ENCODE results near the gene KCNG2.

The KCNG2 gene

DNA sequence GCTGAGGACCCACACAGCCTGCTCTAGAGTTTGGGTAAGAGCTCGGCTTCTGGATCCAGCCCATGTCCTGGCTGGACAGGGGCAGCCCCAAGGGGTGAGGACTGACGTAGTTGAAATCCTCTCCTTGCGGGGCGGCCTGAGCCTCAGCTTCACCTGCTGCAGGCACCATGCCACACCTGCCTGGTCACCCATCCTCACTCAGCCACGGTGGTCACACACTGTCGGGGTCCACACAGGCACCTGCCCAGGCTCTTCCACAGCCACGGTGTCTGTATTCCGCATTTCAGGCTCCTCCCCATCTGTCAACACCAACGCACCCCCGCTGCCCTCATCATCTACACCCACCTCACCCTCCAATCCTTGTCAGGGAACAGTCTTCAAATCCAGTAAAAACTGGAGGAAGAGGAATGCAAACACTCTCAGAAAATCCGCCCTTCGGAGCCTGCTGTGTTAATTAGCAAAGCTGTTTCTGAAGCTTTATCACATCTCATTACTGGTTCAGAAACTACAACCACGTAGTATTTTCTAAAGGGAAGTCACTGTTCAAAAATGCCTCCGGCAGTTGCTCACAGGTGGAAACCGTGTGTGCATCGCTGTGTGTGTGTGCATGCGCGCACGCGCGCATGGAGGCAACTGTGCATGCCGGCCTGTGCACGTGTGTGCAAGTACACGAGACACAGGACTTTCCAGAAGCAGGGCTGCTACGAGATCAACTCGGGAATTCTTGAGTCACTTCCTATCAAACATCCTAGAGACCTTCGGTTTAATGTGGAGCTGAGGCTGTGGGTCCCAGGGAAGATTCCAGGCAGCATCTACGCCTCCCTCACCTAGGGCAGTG, 115.5 kb downstream of the KCNG2 start:
- Histone ChIP-seq H3K27me3 (ENCODE audit: insufficient read depth, low read length) (no peaks in the 10 kb centered on the region), H3K79me2 (ENCODE audit: control insufficient read depth, insufficient read depth, low read length, unreplicated experiment) (no peaks in the 10 kb centered on the region), H3K27ac (ENCODE audit: low read depth, low read length) (no peak overlapping the region), H3K4me3 (ENCODE audit: low read depth, low read length) (no peak overlapping the region), H2AFZ (ENCODE audit: low read length, unreplicated experiment) (no peak overlapping the region), H3K4me1 (ENCODE audit: control insufficient read depth, insufficient read depth, low read length, unreplicated experiment) (no peaks in the 10 kb centered on the region), H3K36me3 (ENCODE audit: insufficient read depth, low read length) (peaks cover 33% of the 10 kb centered on the region; the same call in 1 of the 2 replicates)

DNA sequence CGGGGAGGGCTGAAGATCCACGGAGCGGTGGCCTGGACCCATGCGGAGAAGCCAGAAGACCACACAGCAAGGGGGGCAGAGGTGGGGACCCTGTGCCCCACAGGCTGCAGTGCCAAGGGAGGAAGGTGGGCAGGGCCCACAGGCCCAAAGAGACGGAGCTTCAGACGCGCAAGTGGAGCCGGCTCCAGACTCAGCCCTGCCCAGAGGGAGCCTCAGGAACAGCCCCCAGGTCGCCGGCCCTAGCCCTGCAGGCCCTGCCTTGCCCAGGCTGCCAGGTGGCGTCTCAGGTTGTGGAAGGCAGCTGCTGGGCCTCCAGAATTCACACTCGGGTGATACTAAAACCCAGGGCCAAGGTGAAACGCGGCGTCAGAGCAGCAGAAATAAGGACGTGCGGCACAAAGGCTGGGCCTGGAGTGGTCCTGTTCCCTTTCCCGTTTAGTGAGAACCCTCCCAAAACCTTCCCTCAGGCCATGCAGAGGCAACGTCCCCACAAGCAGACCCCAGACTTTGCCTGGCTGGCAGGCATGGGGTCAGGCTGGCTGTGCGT, 116.9 kb downstream of the KCNG2 start:
- H3K4me1 ChIP-seq (ENCODE audit: control insufficient read depth, insufficient read depth, low read length, unreplicated experiment) = no peaks in the 10 kb centered on the region
- no peak overlapping the region for H2AFZ ChIP-seq (ENCODE audit: low read length, unreplicated experiment)
- H3K79me2 ChIP-seq (ENCODE audit: control insufficient read depth, insufficient read depth, low read length, unreplicated experiment) = no peaks in the 10 kb centered on the region
- no peaks in the 10 kb centered on the region for H3K27me3 ChIP-seq (ENCODE audit: insufficient read depth, low read length)
- H3K27ac ChIP-seq (ENCODE audit: low read depth, low read length) = no peak overlapping the region
- peaks cover 35% of the 10 kb centered on the region; the same call in 1 of the 2 replicates for H3K36me3 ChIP-seq (ENCODE audit: insufficient read depth, low read length)
- H3K4me3 ChIP-seq (ENCODE audit: low read depth, low read length) = no peak overlapping the region

DNA sequence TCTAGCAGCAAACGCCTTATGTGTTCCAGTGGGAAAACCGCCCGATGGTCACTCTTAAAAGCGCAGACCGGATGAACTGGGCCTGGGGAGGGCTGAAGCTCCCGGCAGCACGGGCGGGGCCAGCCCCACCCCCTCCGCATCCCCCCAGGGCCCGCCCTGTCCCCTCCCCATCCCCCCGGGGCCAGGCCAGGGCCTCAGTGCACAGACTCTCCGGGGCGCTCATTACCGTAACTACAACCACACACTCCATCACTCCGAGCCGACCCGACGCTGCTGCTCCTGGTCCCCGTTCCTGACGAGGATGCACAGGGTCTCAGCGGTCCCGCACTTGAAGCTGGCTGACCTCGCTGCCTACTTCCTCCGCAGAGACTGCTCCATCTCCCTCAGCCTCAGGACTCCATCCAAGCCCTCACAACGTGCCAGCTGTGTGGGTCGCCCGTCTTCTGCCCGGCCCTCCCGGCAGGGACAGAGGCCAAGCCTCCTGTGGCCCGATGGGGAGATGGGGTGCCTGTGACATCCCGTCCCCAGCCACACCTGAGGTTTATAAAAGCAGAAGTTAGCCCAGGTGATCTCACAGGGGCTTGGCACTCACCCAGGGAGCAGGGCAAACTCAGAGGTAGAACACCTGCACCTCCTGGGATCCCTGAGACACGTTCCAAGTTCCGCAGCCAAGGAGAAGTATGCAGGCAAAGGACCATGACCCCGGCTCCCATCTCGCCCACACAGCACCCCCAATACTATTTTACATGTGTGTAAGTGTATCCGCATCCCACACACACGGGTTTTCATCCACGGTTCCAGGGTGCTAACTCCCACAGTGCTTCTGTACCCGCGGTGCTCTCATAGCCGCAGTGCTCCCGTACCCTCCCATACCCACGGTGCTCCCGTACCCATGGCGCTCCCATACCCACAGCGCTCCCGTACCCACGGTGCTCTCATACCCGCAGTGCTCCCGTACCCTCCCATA, 117.7 kb downstream of the KCNG2 start:
- no peaks in the 10 kb centered on the region for H3K79me2 ChIP-seq (ENCODE audit: control insufficient read depth, insufficient read depth, low read length, unreplicated experiment)
- H3K4me1 ChIP-seq (ENCODE audit: control insufficient read depth, insufficient read depth, low read length, unreplicated experiment) = no peaks in the 10 kb centered on the region
- H3K4me3 ChIP-seq (ENCODE audit: low read depth, low read length) = no peak overlapping the region
- peaks cover 35% of the 10 kb centered on the region; the same call in 1 of the 2 replicates for H3K36me3 ChIP-seq (ENCODE audit: insufficient read depth, low read length)
- H3K27me3 ChIP-seq (ENCODE audit: insufficient read depth, low read length) = no peaks in the 10 kb centered on the region
- H3K27ac ChIP-seq (ENCODE audit: low read depth, low read length) = no peak overlapping the region
- H2AFZ ChIP-seq (ENCODE audit: low read length, unreplicated experiment) = no peak overlapping the region

DNA sequence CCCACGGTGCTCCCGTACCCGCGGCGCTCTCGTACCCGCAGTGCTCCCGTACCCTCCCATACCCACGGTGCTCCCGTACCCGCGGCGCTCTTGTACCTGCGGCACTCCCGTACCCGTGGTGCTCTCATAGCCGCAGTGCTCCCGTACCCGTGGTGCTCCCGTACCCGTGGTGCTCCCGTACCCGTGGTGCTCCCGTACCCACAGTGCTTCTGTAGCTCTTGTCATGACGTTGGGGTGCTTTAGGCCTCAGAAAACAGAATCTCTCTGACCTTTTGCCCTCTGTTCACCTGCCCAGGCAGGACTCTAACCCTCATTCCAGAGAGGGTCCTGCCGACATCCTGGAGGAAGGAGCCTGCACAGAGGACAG, 118.4 kb downstream of the KCNG2 start:
- Histone ChIP-seq H3K4me1 (ENCODE audit: control insufficient read depth, insufficient read depth, low read length, unreplicated experiment) (no peaks in the 10 kb centered on the region), H3K4me3 (ENCODE audit: low read depth, low read length) (no peak overlapping the region), H3K27me3 (ENCODE audit: insufficient read depth, low read length) (no peaks in the 10 kb centered on the region), H2AFZ (ENCODE audit: low read length, unreplicated experiment) (no peak overlapping the region), H3K79me2 (ENCODE audit: control insufficient read depth, insufficient read depth, low read length, unreplicated experiment) (no peaks in the 10 kb centered on the region), H3K36me3 (ENCODE audit: insufficient read depth, low read length) (peaks cover 35% of the 10 kb centered on the region; the same call in 1 of the 2 replicates), H3K27ac (ENCODE audit: low read depth, low read length) (no peak overlapping the region)

DNA sequence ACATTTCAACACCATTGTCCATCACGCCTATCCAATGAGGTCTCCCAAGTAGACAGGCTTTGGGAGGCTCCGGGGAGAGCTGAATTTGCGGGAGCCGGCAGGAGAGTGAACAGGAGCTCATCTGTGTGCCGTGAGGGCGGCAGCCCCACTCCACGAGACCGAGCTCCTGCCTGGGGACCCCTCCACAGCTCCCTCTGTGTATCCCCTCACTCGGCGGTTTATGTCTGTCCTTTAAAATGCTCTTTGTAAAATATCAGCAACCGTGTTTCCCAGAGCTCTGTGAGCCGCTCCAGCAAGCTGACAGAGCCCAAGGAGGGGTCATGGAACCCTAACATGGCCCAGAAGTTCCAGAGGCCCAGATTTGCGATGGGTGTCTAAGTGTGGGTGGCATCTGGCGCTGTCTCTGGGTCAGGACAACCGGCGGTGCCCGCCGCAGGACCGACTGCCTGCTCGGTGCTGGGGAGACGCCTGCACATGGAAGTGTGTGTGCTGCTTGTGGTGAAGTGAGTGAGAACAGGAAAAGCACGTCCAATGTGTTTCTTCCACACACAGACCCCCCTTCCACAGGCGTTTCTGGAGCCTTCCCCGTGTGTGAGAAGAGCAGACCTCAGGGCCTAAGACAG, 118.9 kb downstream of the KCNG2 start:
- Histone ChIP-seq H3K4me3 (ENCODE audit: low read depth, low read length) (no peak overlapping the region), H3K79me2 (ENCODE audit: control insufficient read depth, insufficient read depth, low read length, unreplicated experiment) (no peaks in the 10 kb centered on the region), H3K27ac (ENCODE audit: low read depth, low read length) (no peak overlapping the region), H2AFZ (ENCODE audit: low read length, unreplicated experiment) (no peak overlapping the region), H3K4me1 (ENCODE audit: control insufficient read depth, insufficient read depth, low read length, unreplicated experiment) (no peaks in the 10 kb centered on the region), H3K36me3 (ENCODE audit: insufficient read depth, low read length) (peaks cover 35% of the 10 kb centered on the region; the same call in 1 of the 2 replicates), H3K27me3 (ENCODE audit: insufficient read depth, low read length) (no peaks in the 10 kb centered on the region)

DNA sequence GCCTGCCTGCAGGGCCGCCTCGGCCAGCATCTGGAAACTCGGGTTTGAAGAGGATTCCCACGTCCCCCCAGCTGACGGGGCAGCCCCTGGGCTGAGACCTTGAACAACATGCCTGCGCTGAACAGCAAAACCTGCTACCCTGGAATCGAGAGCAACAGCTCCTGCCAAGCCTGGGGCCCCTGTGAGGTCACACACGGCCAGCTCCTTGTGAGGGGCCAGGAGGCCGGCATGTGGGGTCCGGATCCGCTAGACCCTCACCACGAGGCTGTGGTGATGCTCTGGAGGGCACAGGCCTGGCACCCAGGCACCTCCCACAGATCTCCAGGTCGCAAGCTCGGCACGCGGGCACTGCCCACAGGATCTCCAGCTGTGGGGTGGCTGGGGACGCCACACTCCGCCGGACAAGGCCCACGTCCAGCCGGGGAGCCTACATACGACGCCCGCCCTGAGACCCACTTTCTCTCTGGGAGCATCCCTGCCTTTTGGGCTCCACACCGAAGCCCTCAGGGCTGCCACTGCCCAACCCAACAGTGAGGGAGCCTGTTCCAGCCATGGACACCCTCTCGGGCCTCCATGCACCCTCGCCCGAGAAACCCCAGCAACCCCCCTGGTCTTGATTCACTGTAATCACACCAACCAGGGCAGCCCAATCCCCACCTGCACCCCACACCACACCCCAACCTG, 119.6 kb downstream of the KCNG2 start:
- H3K4me1 ChIP-seq (ENCODE audit: control insufficient read depth, insufficient read depth, low read length, unreplicated experiment) = no peaks in the 10 kb centered on the region
- no peak overlapping the region for H3K4me3 ChIP-seq (ENCODE audit: low read depth, low read length)
- no peaks in the 10 kb centered on the region for H3K27me3 ChIP-seq (ENCODE audit: insufficient read depth, low read length)
- H3K36me3 ChIP-seq (ENCODE audit: insufficient read depth, low read length) = peaks cover 34% of the 10 kb centered on the region; the same call in 1 of the 2 replicates
- H2AFZ ChIP-seq (ENCODE audit: low read length, unreplicated experiment) = no peak overlapping the region
- no peak overlapping the region for H3K27ac ChIP-seq (ENCODE audit: low read depth, low read length)
- H3K79me2 ChIP-seq (ENCODE audit: control insufficient read depth, insufficient read depth, low read length, unreplicated experiment) = peaks cover under 1% of the 10 kb centered on the region

DNA sequence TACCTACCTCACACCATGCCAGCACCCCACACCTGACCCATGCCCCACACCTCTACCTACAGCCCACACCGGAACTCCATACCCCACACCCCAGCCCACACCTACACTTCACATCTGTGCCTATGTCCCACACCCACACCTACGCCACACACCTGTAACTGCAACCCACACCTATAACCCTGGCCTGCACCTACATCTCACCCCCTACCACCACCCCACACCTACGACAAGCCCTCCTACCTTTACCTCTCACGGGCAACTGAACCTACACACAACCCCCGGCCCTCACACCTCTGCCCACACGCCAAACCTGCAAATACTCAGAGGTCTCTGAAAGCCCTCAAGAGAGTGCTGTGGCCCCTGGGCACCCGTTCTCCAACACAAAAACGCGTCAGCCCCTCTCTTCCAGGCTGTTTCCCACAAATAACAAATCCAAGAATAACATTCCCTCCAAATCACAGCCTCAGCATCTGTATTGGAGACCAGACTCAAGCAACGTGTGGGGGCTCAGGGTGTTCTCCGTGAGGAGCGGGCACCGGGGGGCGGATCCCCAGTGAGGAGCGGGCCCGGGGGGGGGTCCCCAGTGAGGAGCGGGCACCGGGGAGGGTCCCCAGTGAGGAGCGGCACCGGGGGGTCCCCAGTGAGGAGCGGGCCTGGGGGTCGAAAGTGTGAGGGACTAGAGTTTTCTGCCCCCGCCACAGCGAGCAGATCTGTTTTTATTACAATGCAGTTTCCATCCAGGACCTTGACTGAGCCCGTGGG, 120.3 kb downstream of the KCNG2 start:
- Histone ChIP-seq H3K27ac (ENCODE audit: low read depth, low read length) (no peak overlapping the region), H3K4me3 (ENCODE audit: low read depth, low read length) (no peak overlapping the region), H3K27me3 (ENCODE audit: insufficient read depth, low read length) (no peaks in the 10 kb centered on the region), H3K4me1 (ENCODE audit: control insufficient read depth, insufficient read depth, low read length, unreplicated experiment) (no peaks in the 10 kb centered on the region), H2AFZ (ENCODE audit: low read length, unreplicated experiment) (no peak overlapping the region), H3K79me2 (ENCODE audit: control insufficient read depth, insufficient read depth, low read length, unreplicated experiment) (peaks cover 3% of the 10 kb centered on the region), H3K36me3 (ENCODE audit: insufficient read depth, low read length) (peaks cover 34% of the 10 kb centered on the region; the same call in 1 of the 2 replicates)

DNA sequence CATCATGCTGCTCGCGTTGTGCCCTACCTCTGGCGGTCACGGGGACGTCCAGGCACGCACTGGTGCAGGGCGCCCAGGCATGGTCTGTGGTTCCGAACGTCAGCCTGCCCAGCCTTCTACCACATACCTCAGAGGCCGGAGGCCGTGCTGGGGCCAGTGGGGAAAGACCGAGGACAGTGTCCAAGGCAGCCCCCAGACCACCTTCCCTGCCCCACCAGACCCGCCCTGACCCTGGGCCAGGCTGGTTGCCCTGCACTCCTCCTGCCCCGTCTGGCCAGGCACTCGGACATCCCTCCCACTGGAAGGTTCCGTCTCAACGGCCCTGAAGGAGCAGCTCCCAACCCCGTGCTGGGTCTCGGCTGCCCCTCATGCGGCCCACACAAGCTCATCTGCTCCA, 120.9 kb downstream of the KCNG2 start:
- Histone ChIP-seq H3K27ac (ENCODE audit: low read depth, low read length) (no peak overlapping the region), H3K36me3 (ENCODE audit: insufficient read depth, low read length) (peaks cover 38% of the 10 kb centered on the region; the same call in 1 of the 2 replicates), H3K4me1 (ENCODE audit: control insufficient read depth, insufficient read depth, low read length, unreplicated experiment) (no peaks in the 10 kb centered on the region), H3K79me2 (ENCODE audit: control insufficient read depth, insufficient read depth, low read length, unreplicated experiment) (peaks cover 3% of the 10 kb centered on the region), H3K27me3 (ENCODE audit: insufficient read depth, low read length) (no peaks in the 10 kb centered on the region), H2AFZ (ENCODE audit: low read length, unreplicated experiment) (no peak overlapping the region), H3K4me3 (ENCODE audit: low read depth, low read length) (no peak overlapping the region)

DNA sequence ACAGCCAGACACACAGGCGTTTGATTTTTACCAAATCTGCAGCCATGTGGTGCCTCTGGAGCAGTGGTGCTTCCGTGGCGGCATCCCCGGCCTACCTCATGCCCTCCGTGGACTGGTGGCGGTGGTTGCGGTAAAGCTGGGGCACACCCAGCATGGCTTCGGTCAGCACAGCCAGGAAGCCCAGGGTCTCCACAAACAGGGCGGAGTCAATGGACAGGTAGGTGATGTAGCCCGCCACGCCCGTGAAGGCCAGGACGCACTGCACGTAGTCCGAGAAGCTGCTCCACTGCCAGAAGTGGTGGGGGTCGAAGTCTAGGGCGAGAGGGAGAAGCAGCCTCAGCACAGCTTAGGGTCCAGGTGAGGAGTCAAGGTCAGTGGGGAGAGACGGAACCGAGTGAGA, 121.4 kb downstream of the KCNG2 start:
- no peak overlapping the region for H2AFZ ChIP-seq (ENCODE audit: low read length, unreplicated experiment)
- peaks cover 39% of the 10 kb centered on the region; the same call in 1 of the 2 replicates for H3K36me3 ChIP-seq (ENCODE audit: insufficient read depth, low read length)
- H3K27me3 ChIP-seq (ENCODE audit: insufficient read depth, low read length) = no peaks in the 10 kb centered on the region
- no peak overlapping the region for H3K27ac ChIP-seq (ENCODE audit: low read depth, low read length)
- H3K79me2 ChIP-seq (ENCODE audit: control insufficient read depth, insufficient read depth, low read length, unreplicated experiment) = peaks cover 3% of the 10 kb centered on the region
- no peak overlapping the region for H3K4me3 ChIP-seq (ENCODE audit: low read depth, low read length)
- no peaks in the 10 kb centered on the region for H3K4me1 ChIP-seq (ENCODE audit: control insufficient read depth, insufficient read depth, low read length, unreplicated experiment)

All from ACC112 (cell line).